CD14-positive monocyte (primary cell): ENCODE data around the gene RPTOR. TPM values are rescaled to one million over a fixed set of nuclear protein-coding genes. Genes with fewer than 3 reads are reported as not detected.
A peak's percentile ranks its signal among the peaks of the same experiment; 100 is the strongest.

Source experiments
- DNase-seq, 3 donors: peaks; one replicate each; pipeline ENCODE4 v3.0.0-alpha.2; 2011 to 2022
- H2AFZ ChIP-seq: 2 replicates; pipeline ENCODE4 v1.6.0; 2012; ENCODE audit warnings: mild to moderate bottlenecking, low read depth, low read length, inconsistent platforms; ENCODE audit not compliant: insufficient read depth, poor library complexity, severe bottlenecking
- H3K27ac ChIP-seq, 2 donors: 1 replicate in 1 of 2; 2 replicates in 1 of 2; pipeline ENCODE4 v1.5.1; 2012 to 2013; ENCODE audit warnings: low read length in 2 of 2, control low read depth in 1 of 2, inconsistent platforms in 1 of 2, low read depth in 1 of 2, mild to moderate bottlenecking in 1 of 2
- H3K27me3 ChIP-seq, 2 donors: one replicate each; pipeline versions ENCODE4 v1.6.0 to v1.6.1; 2011 to 2013; ENCODE audit warnings: low read length in 2 of 2; ENCODE audit not compliant: control insufficient read depth in 2 of 2, insufficient read depth in 2 of 2
- H3K36me3 ChIP-seq, 2 donors: replicated peaks in 1 of 2; 1 replicate in 1 of 2; 2 replicates in 1 of 2; pipeline versions ENCODE4 v1.5.1 to v1.6.1; 2012 to 2013; ENCODE audit warnings: low read length in 2 of 2, control low read depth in 1 of 2, inconsistent platforms in 1 of 2, mild to moderate bottlenecking in 1 of 2; ENCODE audit not compliant: insufficient read depth in 2 of 2, control insufficient read depth in 1 of 2
- H3K4me1 ChIP-seq, 2 donors: 1 replicate in 1 of 2; 2 replicates in 1 of 2; pipeline versions ENCODE4 v1.5.1 to v1.6.1; 2012 to 2013; ENCODE audit warnings: low read length in 2 of 2, control low read depth in 1 of 2, inconsistent platforms in 1 of 2, mild to moderate bottlenecking in 1 of 2, moderate library complexity in 1 of 2; ENCODE audit not compliant: insufficient read depth in 2 of 2, control insufficient read depth in 1 of 2
- H3K4me2 ChIP-seq: replicated peaks from 2 replicates; pipeline ENCODE3; 2012; ENCODE audit warnings: low read length, moderate library complexity, mild to moderate bottlenecking; ENCODE audit not compliant: poor library complexity, severe bottlenecking; ENCODE audit errors: extremely low read depth
- H3K4me3 ChIP-seq, 3 experiments: fragments of 200-600 bp in 1 of 3; sonication (generic) in 1 of 3; replicated peaks in 1 of 3; 1 replicate in 2 of 3; 2 replicates in 1 of 3; pipeline ENCODE4 v1.5.1; 2011 to 2013; ENCODE audit warnings: low read length in 3 of 3, mild to moderate bottlenecking in 3 of 3, control low read depth in 2 of 3, low read depth in 2 of 3, inconsistent platforms in 1 of 3, moderate library complexity in 1 of 3
- H3K79me2 ChIP-seq: 2 replicates; pipeline ENCODE4 v1.6.0; 2012; ENCODE audit warnings: mild to moderate bottlenecking, control low read depth, inconsistent platforms, low read length, moderate library complexity; ENCODE audit not compliant: insufficient read depth
- H3K9ac ChIP-seq: 2 replicates; pipeline ENCODE4 v1.6.0; 2017; ENCODE audit warnings: low read length, mild to moderate bottlenecking; ENCODE audit not compliant: insufficient read depth, poor library complexity, severe bottlenecking
- H3K9me3 ChIP-seq, 2 donors: replicated peaks in 1 of 2; 1 replicate in 1 of 2; 2 replicates in 1 of 2; pipeline versions ENCODE4 v1.5.1 to v1.6.1; 2012 to 2013; ENCODE audit warnings: low read length in 2 of 2, control low read depth in 1 of 2; ENCODE audit not compliant: control insufficient read depth in 1 of 2, insufficient read depth in 1 of 2
- H4K20me1 ChIP-seq: 2 replicates; pipeline ENCODE4 v1.6.0; 2012; ENCODE audit warnings: mild to moderate bottlenecking, low read length, control low read depth, moderate library complexity; ENCODE audit not compliant: insufficient read depth
- H3K27ac Mint-ChIP-seq, 7 donors: one replicate each; pipeline ENCODE4 v1.8.0; 2020; ENCODE audit warnings: mild to moderate bottlenecking in 7 of 7, mixed read lengths in 7 of 7, moderate library complexity in 6 of 7, inconsistent platforms in 2 of 7
- H3K27me3 Mint-ChIP-seq, 3 donors: one replicate each; pipeline ENCODE4 v1.8.0; 2021 to 2022; ENCODE audit warnings: low read depth in 3 of 3, mild to moderate bottlenecking in 3 of 3, mixed read lengths in 3 of 3, moderate library complexity in 3 of 3, inconsistent platforms in 1 of 3
- H3K36me3 Mint-ChIP-seq, 2 donors: one replicate each; pipeline ENCODE4 v1.8.0; 2020; ENCODE audit warnings: mixed read lengths in 2 of 2, inconsistent platforms in 1 of 2, mild to moderate bottlenecking in 1 of 2
- H3K4me1 Mint-ChIP-seq: one replicate; pipeline ENCODE4 v1.8.0; 2020; ENCODE audit warnings: mild to moderate bottlenecking, mixed read lengths
- H3K4me3 Mint-ChIP-seq, 2 donors: one replicate each; pipeline ENCODE4 v1.8.0; 2020; ENCODE audit warnings: mild to moderate bottlenecking in 2 of 2, mixed read lengths in 2 of 2, moderate library complexity in 1 of 2
- H3K9me3 Mint-ChIP-seq, 7 donors: one replicate each; pipeline ENCODE4 v1.8.0; 2020 to 2022; ENCODE audit warnings: mixed read lengths in 7 of 7, mild to moderate bottlenecking in 6 of 7, moderate library complexity in 6 of 7, inconsistent platforms in 2 of 7
- WGBS: methylation state at CpG from one replicate; pipeline ENCODE4 v1.1.5; 2013; ENCODE audit warnings: missing lambda C conversion rate; ENCODE audit not compliant: insufficient coverage; 5-methylcytosine and 5-hydroxymethylcytosine counted together
- intact Hi-C, 2 donors: fragments of 100-400 bp; cut with micrococcal nuclease; formaldehyde crosslinking; loops; one replicate each; pipeline versions ENCODE4 v1.15.0 to v1.15.1; 2023
- polyA plus RNA-seq, 3 donors: library from polyadenylated mRNA; depleted of rRNA in 1 of 3; unstranded in 2 of 3; stranded (reverse) in 1 of 3; fragments of 300-500 nt in 2 of 3; fragments of >200 nt in 1 of 3; fragmentation: Illumina TruSeq in 2 of 3; gene quantifications; 1 replicate in 2 of 3; 2 replicates in 1 of 3; pipeline ENCODE4 v1.2.3, GENCODE V29; 2012 to 2021
- TF ChIP-seq, protein P1 (sequence below): fragments of 200-600 bp; IDR thresholded peaks from one replicate; pipeline ENCODE4 v1.8.0; 2022; ENCODE audit warnings: antibody characterized with exemption, mild to moderate bottlenecking

The RPTOR gene
- polyA plus RNA-seq, 3 donors, result 1.1 to 8.7 (median 2.6) TPM

DNA sequence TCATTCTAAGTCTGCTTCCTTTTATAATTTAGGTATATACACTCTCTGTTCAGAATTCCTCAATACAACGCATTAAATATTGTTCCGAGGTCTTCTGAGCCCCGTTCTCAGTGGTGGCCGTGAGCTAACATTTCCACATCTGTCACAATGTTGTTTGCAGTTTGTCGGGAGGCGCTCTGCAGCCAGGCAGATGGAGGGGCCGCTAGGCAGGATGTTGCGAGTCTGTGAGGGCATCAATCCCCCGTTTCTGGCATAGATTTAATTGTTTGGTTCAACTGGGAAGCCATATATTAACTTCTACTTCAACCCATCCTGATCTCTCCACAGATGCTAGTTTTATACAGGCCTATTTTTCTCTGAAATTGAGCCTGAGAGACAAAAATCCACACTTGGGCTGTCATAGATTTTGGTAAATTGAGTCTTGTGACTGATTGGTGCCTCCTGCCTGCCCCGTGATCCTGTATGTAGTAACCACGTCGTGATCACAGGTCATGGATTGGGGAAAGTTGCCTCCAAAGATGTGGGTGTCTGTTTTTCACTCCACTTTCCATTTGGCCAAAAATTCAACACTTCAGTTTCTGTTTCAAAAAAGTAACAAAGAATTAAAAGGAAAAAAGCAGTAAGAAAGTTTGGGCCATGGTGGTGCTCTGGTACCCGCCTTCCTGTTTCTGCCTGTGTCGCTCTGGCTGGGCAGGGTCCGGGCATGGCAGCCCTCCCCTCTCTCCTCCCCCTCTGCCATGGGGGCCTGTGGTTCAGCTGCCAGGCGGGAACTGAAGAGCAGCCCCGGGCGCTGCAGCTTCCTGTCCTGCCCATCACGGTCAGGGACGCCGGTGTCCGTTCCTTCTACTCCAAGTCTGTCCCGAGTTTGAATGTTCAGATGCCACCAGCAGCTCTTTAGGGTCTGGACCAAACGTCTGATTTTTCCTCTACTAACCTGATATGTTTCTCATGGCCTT is 41.5 kb downstream of the RPTOR start:
- H3K27me3 Mint-ChIP-seq, result no peaks in the 10 kb centered on the region
- Histone ChIP-seq H3K4me1 (peaks cover 13 to 30% of the 10 kb centered on the region in 2 donors), H4K20me1 (peaks cover 74% of the 10 kb centered on the region), H3K9me3 (no peaks in the 10 kb centered on the region), H2AFZ (no peak overlapping the region), H3K27me3 (no peaks in the 10 kb centered on the region), H3K4me2 (peak overlapping the region; percentile 13), H3K36me3 (peaks cover 0 to 11% of the 10 kb centered on the region in 2 donors), H3K79me2 (peaks cover 47% of the 10 kb centered on the region), H3K9ac (peak overlapping the region; percentile 19), H3K4me3 (peak overlapping the region in 1 of 3 experiments; percentile 2), H3K27ac (peak overlapping the region in 1 of 2 donors; percentile 29)
- 12% methylated on average over 14 of the region's 24 CpGs for WGBS
- intact Hi-C loops, result no loop called here
- DNase-seq, result no peak
- no peaks in the 10 kb centered on the region for H3K9me3 Mint-ChIP-seq
- peaks cover 42% of the 10 kb centered on the region for H3K4me1 Mint-ChIP-seq
- peak overlapping the region in 3 of 7 donors; percentile 12 to 74 (median 23) for H3K27ac Mint-ChIP-seq
- peak overlapping the region; percentile 32 to 73 for H3K4me3 Mint-ChIP-seq
- TF ChIP-seq, protein P1, sequence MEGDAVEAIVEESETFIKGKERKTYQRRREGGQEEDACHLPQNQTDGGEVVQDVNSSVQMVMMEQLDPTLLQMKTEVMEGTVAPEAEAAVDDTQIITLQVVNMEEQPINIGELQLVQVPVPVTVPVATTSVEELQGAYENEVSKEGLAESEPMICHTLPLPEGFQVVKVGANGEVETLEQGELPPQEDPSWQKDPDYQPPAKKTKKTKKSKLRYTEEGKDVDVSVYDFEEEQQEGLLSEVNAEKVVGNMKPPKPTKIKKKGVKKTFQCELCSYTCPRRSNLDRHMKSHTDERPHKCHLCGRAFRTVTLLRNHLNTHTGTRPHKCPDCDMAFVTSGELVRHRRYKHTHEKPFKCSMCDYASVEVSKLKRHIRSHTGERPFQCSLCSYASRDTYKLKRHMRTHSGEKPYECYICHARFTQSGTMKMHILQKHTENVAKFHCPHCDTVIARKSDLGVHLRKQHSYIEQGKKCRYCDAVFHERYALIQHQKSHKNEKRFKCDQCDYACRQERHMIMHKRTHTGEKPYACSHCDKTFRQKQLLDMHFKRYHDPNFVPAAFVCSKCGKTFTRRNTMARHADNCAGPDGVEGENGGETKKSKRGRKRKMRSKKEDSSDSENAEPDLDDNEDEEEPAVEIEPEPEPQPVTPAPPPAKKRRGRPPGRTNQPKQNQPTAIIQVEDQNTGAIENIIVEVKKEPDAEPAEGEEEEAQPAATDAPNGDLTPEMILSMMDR, result no peak
- H3K36me3 Mint-ChIP-seq, result peaks cover 12 to 14% of the 10 kb centered on the region in 2 donors

DNA sequence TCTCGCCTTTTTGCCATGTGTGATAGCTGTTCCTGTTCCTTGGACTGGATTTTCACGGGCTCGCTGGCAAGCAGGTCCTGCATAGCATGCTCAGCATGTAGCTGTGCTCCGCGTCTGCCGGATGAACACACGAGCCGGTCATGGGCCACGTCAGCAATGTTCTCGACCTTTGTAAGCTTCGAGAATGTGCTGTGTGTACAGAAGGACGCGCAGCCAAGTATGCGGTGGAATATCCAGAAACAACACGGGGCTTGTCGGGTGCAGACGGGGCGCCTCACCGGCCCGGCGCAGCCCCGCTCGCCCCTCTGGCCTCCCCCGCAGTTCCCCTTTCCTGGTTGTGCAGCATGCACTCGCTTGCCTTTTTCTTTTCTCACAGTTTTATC is 42.2 kb downstream of the RPTOR start:
- H3K9ac ChIP-seq, result peak overlapping the region; percentile 19

More for the DNA sequence above, 42.2 kb downstream of the RPTOR start:
- H3K4me3 Mint-ChIP-seq, result peak overlapping the region; percentile 32 to 73
- Histone ChIP-seq H3K4me1 (peaks cover 13 to 30% of the 10 kb centered on the region in 2 donors), H3K9me3 (no peaks in the 10 kb centered on the region), H4K20me1 (peaks cover 73% of the 10 kb centered on the region), H2AFZ (no peak overlapping the region), H3K4me3 (peak overlapping the region in 1 of 3 experiments; percentile 2), H3K4me2 (peak overlapping the region; percentile 13), H3K27ac (no peak overlapping the region), H3K27me3 (no peaks in the 10 kb centered on the region), H3K79me2 (peaks cover 51% of the 10 kb centered on the region), H3K36me3 (peaks cover 0 to 5% of the 10 kb centered on the region in 2 donors)
- no peaks in the 10 kb centered on the region for H3K27me3 Mint-ChIP-seq
- no peaks in the 10 kb centered on the region for H3K9me3 Mint-ChIP-seq
- H3K27ac Mint-ChIP-seq, result no peak overlapping the region
- 80% methylated on average over 25 of the region's 25 CpGs for WGBS
- TF ChIP-seq, protein P1, result no peak
- peaks cover 10 to 12% of the 10 kb centered on the region in 2 donors for H3K36me3 Mint-ChIP-seq
- intact Hi-C loops, result no loop called here
- peaks cover 43% of the 10 kb centered on the region for H3K4me1 Mint-ChIP-seq
- DNase-seq, result no peak
